DMS153 (cell line): ENCODE results near the gene DNAH9.
A peak's percentile ranks its signal among the peaks of the same experiment; 100 is the strongest.

Source experiments
- DNase-seq: peaks from one replicate; lab custom pipeline; 2025; lab: John Stamatoyannopoulos, UW

The DNAH9 gene

DNA sequence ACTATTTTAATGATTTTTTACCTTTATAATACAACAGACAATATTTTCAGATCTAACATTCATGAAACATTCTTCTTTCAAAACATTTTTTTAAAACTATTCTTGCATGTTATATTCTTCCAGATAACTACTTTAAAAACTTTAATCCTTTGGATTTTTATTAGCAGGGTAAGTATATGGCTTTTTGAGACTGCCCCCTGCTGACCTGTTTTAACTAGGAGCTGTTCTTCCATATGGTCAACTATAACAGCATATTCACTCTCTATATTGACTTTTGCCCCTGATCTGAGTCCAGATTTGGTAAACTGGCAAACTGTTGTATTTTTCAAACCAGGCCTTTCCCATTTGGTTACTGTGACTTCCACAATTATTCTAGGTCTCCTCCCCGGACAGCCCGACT lies 382.5 kb downstream of the DNAH9 start:
- no peak for DNase-seq

DNA sequence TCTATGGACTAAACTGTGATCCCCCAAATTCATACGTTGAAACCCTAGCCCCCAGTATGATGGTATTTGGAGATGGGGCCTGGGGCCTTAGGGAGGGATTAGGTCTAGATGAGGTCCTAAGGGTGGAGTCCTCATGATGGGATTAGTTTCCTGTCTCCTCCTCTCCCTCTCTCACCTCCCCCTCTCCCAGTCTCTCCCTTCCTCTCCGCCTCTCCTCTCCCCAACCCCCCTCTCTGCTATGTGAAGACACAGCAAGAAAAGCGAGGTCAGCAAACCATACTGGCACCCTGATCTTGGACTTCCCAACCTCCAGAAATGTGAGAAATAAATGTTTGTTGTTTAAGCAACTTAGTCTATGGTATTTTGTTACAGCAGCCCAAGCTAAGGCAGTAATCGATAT lies 383.6 kb downstream of the DNAH9 start:
- DNase-seq = no peak

GRCh38 chr17:11986179-11986941 lies 388.1 kb downstream of the DNAH9 start:
- DNase-seq = no peak

GRCh38 chr17:11986942-11987329 lies 388.7 kb downstream of the DNAH9 start:
- no peak for DNase-seq

DNA sequence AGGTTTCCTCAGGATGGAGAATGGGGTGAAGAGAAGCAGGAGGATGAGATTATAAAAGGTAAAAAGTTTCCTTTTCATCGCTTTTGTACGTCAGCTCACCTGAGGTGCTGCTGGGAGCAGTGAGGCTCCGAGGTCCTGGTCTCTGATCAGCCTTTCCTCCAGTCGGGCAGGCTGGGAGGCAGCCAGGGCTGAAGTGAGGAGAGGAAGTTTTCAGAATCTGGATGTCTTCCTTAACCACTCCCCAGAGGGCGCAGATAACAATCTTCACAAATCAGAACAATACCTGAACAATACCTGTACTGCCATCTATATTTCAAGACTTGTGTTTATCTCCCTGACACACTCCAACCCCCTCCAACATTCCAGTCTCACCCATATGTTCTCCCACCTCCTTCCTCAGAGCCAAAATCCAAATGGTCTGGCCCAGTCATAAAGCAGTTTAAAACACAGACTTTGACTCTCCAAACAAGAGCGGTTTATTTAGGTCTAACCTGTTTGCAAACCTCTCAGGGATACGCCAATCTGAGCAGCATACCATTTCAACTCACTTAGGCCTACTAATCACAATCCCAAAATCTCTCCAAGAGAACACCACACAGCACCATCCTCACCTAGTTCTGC lies 392.2 kb downstream of the DNAH9 start:
- no peak for DNase-seq

DNA sequence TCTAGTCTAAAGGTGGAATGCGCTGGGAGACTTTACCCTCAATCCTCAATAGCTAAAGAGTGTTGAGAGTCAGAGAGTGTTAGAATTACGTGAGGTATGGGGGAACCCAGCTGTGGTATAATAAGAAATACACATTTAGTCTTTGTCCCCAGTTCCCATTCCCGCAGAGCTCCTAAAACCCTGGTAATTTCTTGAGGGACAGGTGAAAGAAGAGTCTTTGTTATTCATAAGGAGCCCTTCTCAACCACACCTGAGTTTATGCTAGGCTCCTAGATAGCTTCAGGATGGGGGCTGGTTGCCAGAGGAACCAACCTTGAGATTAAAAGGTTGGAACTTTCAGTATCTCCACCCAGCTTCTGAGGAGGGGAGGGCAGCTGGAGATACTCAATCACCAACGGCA lies 393.2 kb downstream of the DNAH9 start:
- DNase-seq = no peak

DNA sequence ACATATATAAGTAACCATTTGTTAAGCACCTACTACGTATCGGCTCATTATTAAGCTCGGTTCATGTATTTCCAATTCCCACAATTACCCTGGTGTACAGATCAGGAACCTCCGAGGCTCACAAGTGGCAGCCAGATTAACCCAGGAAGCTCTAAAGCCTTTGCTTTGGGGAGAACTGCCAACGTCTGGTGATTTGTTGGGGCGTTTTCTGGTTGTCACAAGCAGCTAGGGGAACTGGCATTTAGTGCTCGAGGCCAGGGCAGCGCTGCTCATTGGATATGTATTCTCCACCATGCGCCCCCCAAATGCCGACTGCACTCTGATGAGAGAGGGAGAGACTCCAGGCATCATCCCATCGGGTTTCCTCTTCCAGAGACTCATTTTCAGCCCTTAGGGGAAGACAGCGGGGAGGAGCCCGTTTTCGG lies 398.5 kb downstream of the DNAH9 start:
- no peak for DNase-seq

DNA sequence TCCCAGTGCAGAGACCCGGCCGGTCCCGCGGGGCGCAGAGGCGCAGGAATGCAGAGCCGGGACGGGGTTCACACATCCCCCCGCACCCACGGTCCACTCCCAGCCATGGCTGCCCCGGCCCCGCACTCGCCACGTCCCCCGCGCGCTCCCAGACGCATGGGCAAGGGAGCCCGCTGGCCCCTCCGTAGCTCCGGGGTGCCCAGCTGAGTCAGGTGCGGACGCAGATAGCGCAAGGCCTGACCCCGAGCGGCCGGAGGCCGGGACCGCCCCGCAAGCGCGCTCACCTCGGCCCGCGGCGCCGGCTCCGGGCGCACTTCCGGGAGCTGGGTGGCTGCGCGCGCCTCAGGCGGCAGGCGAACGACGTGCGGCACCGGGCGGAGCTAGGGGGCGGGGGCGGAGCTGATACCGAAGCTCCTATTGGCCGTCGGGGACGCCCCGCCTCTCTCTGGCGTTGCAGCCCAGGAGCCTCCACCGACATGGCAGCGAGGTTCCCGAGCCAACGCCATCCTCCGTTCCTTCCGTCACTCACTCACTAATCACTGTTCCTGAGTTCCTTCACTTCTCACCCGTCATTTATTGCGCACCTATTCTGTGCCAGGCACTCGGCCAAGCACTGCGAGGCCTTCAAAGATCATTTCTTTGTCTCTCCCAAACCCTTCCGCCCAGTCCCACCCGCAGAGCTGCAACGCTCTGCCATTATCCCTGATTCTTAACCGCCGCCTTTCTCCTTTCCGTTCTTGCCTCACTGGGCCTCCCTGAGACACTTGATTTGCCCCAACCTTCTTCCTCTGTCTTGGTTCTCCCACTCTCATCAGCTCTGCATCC lies 399.1 kb downstream of the DNAH9 start, which contains the start of gene ZNF18:
TSS of gene ZNF18 (minus strand) at position 329 of the 825 bp plus-strand sequence. CDS start 4,646 bp downstream, outside the sequence.
- DNase-seq = peak; percentile 63

GRCh38 chr17:11997972-11998233 lies 399.6 kb downstream of the DNAH9 start:
- DNase-seq = no peak

- DNase-seq = no peak
Observed at GRCh38 chr17:11999696-12000095, 401.4 kb downstream of the DNAH9 start.

DNA sequence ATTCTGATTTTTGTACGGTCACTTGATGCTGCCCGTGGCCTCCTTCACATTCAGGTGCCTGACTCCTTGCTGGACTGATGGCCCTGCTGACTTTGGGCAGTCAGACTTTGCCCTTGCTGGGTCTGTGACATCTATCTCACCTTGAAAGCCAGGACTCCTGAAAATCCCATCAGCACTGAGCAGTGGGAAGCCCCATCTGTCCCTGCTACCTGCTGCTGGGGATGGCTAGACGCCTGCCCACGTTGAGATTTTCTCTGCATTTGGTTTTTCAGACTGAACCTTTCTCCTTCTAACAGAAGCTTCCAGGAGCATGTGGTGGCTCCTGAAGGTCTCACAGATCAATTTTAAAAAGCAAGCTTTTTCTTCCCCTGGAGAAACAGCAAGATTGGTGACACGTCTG lies 409.2 kb downstream of the DNAH9 start:
- no peak for DNase-seq
